Suprapubic skin (tissue), 4 donors: Measurements from ENCODE around the gene TMEM135. TPM values are rescaled to one million over a fixed set of nuclear protein-coding genes. Genes with fewer than 3 reads are reported as not detected.

Experiments used
- DNase-seq, 2 donors: peaks; one replicate each; pipeline ENCODE4 v3.0.0-alpha.2; 2019; ENCODE audit warnings: low spot score in 2 of 2
- H3K27ac ChIP-seq: fragments of 200-600 bp; sonication (generic); one replicate; pipeline ENCODE4 v1.5.1; 2019
- H3K27me3 ChIP-seq: fragments of 200-600 bp; sonication (generic); one replicate; pipeline ENCODE4 v1.5.1; 2019
- H3K36me3 ChIP-seq: fragments of 200-600 bp; sonication (generic); one replicate; pipeline ENCODE4 v1.5.1; 2019
- H3K4me1 ChIP-seq: fragments of 200-600 bp; sonication (generic); one replicate; pipeline ENCODE4 v1.5.1; 2019
- H3K4me3 ChIP-seq: fragments of 200-600 bp; sonication (generic); one replicate; pipeline ENCODE4 v1.5.1; 2019; ENCODE audit warnings: mild to moderate bottlenecking
- H3K9me3 ChIP-seq: fragments of 200-600 bp; sonication (generic); one replicate; pipeline ENCODE4 v1.5.1; 2019
- EP300 ChIP-seq: sonication (generic); formaldehyde crosslinking; IDR thresholded peaks from one replicate; pipeline ENCODE4 v1.6.1; 2017; ENCODE audit warnings: antibody characterized with exemption
- POLR2A ChIP-seq, 2 donors: fragments of 450-650 bp; IDR thresholded peaks; one replicate each; pipeline ENCODE4 v1.6.1; 2017; ENCODE audit warnings: antibody characterized with exemption in 2 of 2, mild to moderate bottlenecking in 2 of 2, moderate library complexity in 2 of 2
- POLR2AphosphoS5 ChIP-seq, 3 donors: sonication (generic); formaldehyde crosslinking; IDR thresholded peaks; one replicate each; pipeline ENCODE4 v1.6.1; 2017; ENCODE audit warnings: antibody characterized with exemption in 3 of 3
- WGBS: methylation state at CpG from one replicate; pipeline ENCODE4 v1.1.5; 2018; 5-methylcytosine and 5-hydroxymethylcytosine counted together
- total RNA-seq, 4 donors: library from RNA; depleted of rRNA; stranded (reverse); fragments of >200 nt; gene quantifications; one replicate each; pipeline ENCODE4 v1.1.0, GENCODE V29; 2016
- TF ChIP-seq, protein P1 (sequence below), 2 donors: fragments of 200-600 bp in 1 of 2; fragments of 450-650 bp in 1 of 2; sonication (generic) in 1 of 2; IDR thresholded peaks; one replicate each; pipeline ENCODE4 v1.5.1; 2016 to 2019; ENCODE audit warnings: antibody characterized with exemption in 2 of 2, mild to moderate bottlenecking in 1 of 2, moderate library complexity in 1 of 2

Gene TMEM135
- total RNA-seq, 4 donors from 2014 or later = 5.8 to 22.3 (median 11.0) TPM

DNA sequence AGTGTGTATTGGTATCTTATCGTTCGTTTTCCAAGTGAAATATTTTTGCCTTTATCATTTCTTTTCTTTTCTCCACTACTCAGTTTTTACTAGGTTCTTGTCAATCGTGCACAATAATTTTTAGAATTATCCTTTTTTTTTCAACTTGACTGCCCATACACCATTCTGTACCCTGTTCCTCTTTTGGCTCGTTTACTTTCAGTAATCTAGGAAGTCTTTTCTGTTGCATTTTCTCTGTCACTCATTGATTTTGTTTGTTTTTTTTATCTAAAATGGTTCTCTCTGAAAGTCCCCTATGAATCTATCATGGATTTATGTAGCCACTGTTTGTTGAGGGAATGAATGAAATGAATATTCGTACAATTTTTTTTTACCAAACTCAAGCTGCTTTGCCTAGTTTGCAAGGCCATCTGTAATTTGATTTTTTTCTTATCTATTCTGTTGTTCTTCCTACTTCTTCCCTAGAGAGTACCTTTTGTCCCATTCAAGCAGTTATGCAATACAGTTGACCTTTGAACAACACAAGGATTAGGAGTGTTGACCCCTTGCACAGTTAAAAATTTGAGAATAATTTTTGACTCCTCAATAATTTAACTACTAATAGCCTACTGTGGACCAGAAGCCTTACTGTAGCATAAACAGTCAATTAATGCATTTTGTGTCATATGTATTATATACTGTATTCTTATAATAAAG lies 166.3 kb downstream of the TMEM135 start:
- Histone ChIP-seq H3K27ac (no peak overlapping the region), H3K4me3 (no peak overlapping the region), H3K9me3 (no peaks in the 10 kb centered on the region), H3K27me3 (no peaks in the 10 kb centered on the region), H3K4me1 (no peaks in the 10 kb centered on the region), H3K36me3 (no peaks in the 10 kb centered on the region)
- WGBS = 83% methylated on average over 5 of the region's 5 CpGs
- TF ChIP-seq POLR2AphosphoS5 (IDR thresholded peaks at IDR 0.05) (no peak), POLR2A (IDR thresholded peaks at IDR 0.05) (no peak), EP300 (no peak)
- TF ChIP-seq, protein P1, sequence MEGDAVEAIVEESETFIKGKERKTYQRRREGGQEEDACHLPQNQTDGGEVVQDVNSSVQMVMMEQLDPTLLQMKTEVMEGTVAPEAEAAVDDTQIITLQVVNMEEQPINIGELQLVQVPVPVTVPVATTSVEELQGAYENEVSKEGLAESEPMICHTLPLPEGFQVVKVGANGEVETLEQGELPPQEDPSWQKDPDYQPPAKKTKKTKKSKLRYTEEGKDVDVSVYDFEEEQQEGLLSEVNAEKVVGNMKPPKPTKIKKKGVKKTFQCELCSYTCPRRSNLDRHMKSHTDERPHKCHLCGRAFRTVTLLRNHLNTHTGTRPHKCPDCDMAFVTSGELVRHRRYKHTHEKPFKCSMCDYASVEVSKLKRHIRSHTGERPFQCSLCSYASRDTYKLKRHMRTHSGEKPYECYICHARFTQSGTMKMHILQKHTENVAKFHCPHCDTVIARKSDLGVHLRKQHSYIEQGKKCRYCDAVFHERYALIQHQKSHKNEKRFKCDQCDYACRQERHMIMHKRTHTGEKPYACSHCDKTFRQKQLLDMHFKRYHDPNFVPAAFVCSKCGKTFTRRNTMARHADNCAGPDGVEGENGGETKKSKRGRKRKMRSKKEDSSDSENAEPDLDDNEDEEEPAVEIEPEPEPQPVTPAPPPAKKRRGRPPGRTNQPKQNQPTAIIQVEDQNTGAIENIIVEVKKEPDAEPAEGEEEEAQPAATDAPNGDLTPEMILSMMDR (IDR thresholded peaks at IDR 0.05) = no peak
- DNase-seq = no peak

DNA sequence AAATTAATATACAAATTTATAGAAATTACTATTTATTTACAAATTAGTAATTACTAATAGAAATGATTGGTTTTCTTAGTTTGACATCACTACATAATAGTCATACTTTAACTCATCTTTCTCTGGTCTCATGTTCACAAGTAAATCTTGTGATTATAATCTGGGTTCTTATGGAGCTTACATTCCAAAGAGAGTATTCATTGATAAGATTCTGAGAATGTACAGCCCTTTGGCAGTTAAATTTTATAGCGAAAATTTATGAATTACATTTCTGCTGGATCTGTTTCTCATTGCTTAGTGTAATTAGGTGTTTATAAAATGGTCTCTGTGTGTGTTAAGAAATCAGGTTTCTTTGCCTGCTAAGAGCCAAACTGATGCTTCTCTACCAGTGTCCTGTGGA lies 175.2 kb downstream of the TMEM135 start:
- Histone ChIP-seq H3K27me3 (no peaks in the 10 kb centered on the region), H3K4me3 (no peak overlapping the region), H3K36me3 (no peaks in the 10 kb centered on the region), H3K27ac (no peak overlapping the region), H3K4me1 (no peaks in the 10 kb centered on the region), H3K9me3 (no peaks in the 10 kb centered on the region)
- WGBS = 72% methylated on average over 1 of the region's 1 CpG
- TF ChIP-seq, protein P1 (IDR thresholded peaks at IDR 0.05) = no peak
- TF ChIP-seq EP300 = no peak
- no peak for DNase-seq

DNA sequence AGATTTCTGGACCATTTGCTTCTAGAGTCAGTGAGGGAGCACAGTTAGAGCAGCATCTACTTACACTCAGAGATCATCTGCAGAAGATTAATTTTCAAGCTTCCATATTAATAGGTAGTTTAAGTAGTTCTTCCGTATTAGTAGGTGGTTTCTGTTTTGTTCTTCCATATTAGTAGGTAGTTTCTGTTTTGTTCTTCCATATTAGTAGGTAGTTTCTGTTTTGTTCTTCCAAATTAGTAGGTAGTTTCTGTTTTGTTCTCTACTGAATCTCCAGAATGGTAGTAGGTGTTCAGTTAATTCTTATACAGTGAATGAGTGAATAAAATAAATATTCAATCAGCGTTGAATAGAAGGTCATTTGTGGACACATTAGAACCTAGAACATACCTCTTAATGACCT lies 175.7 kb downstream of the TMEM135 start:
- Histone ChIP-seq H3K9me3 (no peaks in the 10 kb centered on the region), H3K36me3 (no peaks in the 10 kb centered on the region), H3K27me3 (no peaks in the 10 kb centered on the region), H3K4me1 (no peaks in the 10 kb centered on the region), H3K27ac (no peak overlapping the region), H3K4me3 (no peak overlapping the region)
- 90% methylated on average over 2 of the region's 2 CpGs for WGBS
- DNase-seq = no peak
- TF ChIP-seq, protein P1 (IDR thresholded peaks at IDR 0.05) = no peak

DNA sequence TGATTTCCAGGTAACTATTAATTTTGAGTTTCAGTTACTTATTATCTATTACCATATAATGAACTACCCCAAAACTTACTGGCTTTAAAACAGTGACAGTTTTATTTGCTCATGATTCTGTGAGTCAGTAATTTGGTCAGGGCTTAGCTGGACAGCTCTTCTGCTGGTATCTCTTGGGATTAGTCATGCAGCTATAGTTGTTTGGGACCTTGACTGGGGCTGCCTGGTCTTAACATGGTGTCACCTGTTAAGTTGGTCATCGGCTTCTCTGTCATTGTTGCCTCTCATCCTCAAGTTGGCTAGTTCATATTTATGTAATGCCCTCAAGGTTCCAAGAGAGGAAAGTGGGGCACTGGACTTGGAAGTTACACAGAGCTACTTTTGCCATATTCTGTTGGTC lies 177.5 kb downstream of the TMEM135 start:
- H3K27me3 ChIP-seq = no peaks in the 10 kb centered on the region
- H3K36me3 ChIP-seq = no peaks in the 10 kb centered on the region
- H3K9me3 ChIP-seq = no peaks in the 10 kb centered on the region
- no peak overlapping the region for H3K4me3 ChIP-seq
- TF ChIP-seq EP300 = no peak
- TF ChIP-seq POLR2AphosphoS5 (IDR thresholded peaks at IDR 0.05) = no peak
- TF ChIP-seq, protein P1 (IDR thresholded peaks at IDR 0.05) = no peak
- TF ChIP-seq POLR2A (IDR thresholded peaks at IDR 0.05) = no peak
- DNase-seq = no peak
- no peaks in the 10 kb centered on the region for H3K4me1 ChIP-seq
- 92% methylated on average over 1 of the region's 1 CpG for WGBS
- no peak overlapping the region for H3K27ac ChIP-seq

DNA sequence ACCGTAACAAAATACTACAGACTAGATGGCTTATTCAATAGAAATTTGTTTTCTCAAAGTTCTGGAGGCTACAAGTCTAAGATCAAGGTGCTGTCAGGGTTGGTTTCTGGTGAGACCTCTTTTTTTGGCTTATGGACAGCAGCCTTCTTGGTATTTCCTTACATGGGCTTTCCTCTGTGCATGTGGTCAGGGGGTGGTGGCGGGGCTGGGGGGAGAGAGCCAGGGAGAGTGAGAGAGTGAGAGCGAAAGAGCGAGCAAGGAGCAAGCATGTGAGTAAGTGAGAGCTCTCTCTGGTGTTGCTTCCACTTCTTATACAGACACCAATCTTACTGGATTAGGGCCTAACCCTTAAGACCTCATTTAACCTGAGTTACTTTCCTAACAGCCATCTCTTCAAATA lies 181.5 kb downstream of the TMEM135 start:
- Histone ChIP-seq H3K27me3 (no peaks in the 10 kb centered on the region), H3K36me3 (no peaks in the 10 kb centered on the region), H3K4me3 (no peak overlapping the region), H3K4me1 (no peaks in the 10 kb centered on the region), H3K27ac (no peak overlapping the region), H3K9me3 (no peaks in the 10 kb centered on the region)
- TF ChIP-seq POLR2A (IDR thresholded peaks at IDR 0.05) (no peak), EP300 (no peak), POLR2AphosphoS5 (IDR thresholded peaks at IDR 0.05) (no peak)
- TF ChIP-seq, protein P1 (IDR thresholded peaks at IDR 0.05) = no peak
- no peak for DNase-seq
- WGBS = 88% methylated on average over 4 of the region's 4 CpGs
